Karpas-422 (cell line): ENCODE measurements around the gene FAM89B. TPM values are rescaled to one million over a fixed set of nuclear protein-coding genes. Genes with fewer than 3 reads are reported as not detected.

Source experiments
- small RNA-seq: library from RNA; depleted of rRNA; stranded (forward); fragments of <200 nt; gene quantifications from one replicate; pipeline ENCODE3, GENCODE V24; 2014
- total RNA-seq: library from RNA; depleted of rRNA; stranded (reverse); fragments of >200 nt; shearing (Covaris generic); gene quantifications from 2 replicates; pipeline ENCODE4 v1.2.3, GENCODE V29; 2014; ENCODE audit warnings: low replicate concordance; rRNA removed

FAM89B gene
- total RNA-seq, 1 experiment from 2014 or later = 14.2 TPM

Small RNA genes within 50 kb of the gene (small RNA-seq; reads per million reads assigned to genes)
- gene AP001362.1 = not detected

Other genes with a start within 250 kb of the FAM89B start
- 34.0 and 44.5 TPM in 2 replicates for gene DPF2, start 238.7 kb upstream of the FAM89B start, total RNA-seq
- 0.11 and 0.83 TPM in 2 replicates for gene TIGD3, start 217.8 kb upstream of the FAM89B start, total RNA-seq
- gene SLC25A45, start 189.9 kb upstream of the FAM89B start, total RNA-seq = 6.7 and 9.7 TPM in 2 replicates
- gene FRMD8, start 185.9 kb upstream of the FAM89B start, total RNA-seq = 48.5 and 102 TPM in 2 replicates
- 36.5 and 74.7 TPM in 2 replicates for gene NEAT1, start 149.7 kb upstream of the FAM89B start, total RNA-seq
- 3,783 and 4,167 TPM in 2 replicates for gene MALAT1, start 73.5 kb upstream of the FAM89B start, total RNA-seq
- 39.1 and 79.0 TPM in 2 replicates for gene SCYL1, start 47.5 kb upstream of the FAM89B start, total RNA-seq
- 1.3 and 6.8 TPM in 2 replicates for gene LTBP3, start 14.2 kb upstream of the FAM89B start, total RNA-seq
- gene ZNRD2, start 2.1 kb upstream of the FAM89B start, total RNA-seq = 31.7 and 49.4 TPM in 2 replicates
- gene EHBP1L1, start 3.5 kb downstream of the FAM89B start, total RNA-seq = 19.9 and 75.1 TPM in 2 replicates
- gene KCNK7, start 23.3 kb downstream of the FAM89B start, total RNA-seq = 0.25 and 0.48 TPM in 2 replicates
- gene MAP3K11, start 41.7 kb downstream of the FAM89B start, total RNA-seq = 11.8 and 28.0 TPM in 2 replicates
- 20.4 and 28.5 TPM in 2 replicates for gene PCNX3, start 43.2 kb downstream of the FAM89B start, total RNA-seq
- gene SIPA1, start 65.6 kb downstream of the FAM89B start, total RNA-seq = 74.6 and 123 TPM in 2 replicates
- gene RELA, start 90.4 kb downstream of the FAM89B start, total RNA-seq = 42.6 and 44.0 TPM in 2 replicates
- gene KAT5, start 139.7 kb downstream of the FAM89B start, total RNA-seq = 17.8 and 23.9 TPM in 2 replicates
- 70.7 and 133 TPM in 2 replicates for gene RNASEH2C, start 148.3 kb downstream of the FAM89B start, total RNA-seq
- gene AP5B1, start 208.4 kb downstream of the FAM89B start, total RNA-seq = 11.1 and 19.8 TPM in 2 replicates
- not detected in 2 replicates for gene OVOL1, start 214.5 kb downstream of the FAM89B start, total RNA-seq